ENCODE measurements around the gene ASTN2. TPM values are rescaled to one million over a fixed set of nuclear protein-coding genes. Genes with fewer than 3 reads are reported as not detected.

Gene ASTN2
- total RNA-seq, 2 experiments from 2014 or later: 1.7 to 4.2 TPM

- Histone ChIP-seq H3K36me3 (ENCODE audit: insufficient read depth, low read length) (no peaks in the 10 kb centered on the region), H3K79me2 (ENCODE audit: insufficient read depth, low read depth, low read length) (no peaks in the 10 kb centered on the region), H4K20me1 (ENCODE audit: insufficient read depth, low read length) (no peaks in the 10 kb centered on the region), H2AFZ (ENCODE audit: low read length) (no peak overlapping the region), H3K4me2 (ENCODE audit: low read length) (no peak overlapping the region), H3K4me1 (ENCODE audit: insufficient read depth, low read length, poor library complexity, severe bottlenecking) (no peaks in the 10 kb centered on the region), H3K9me3 (ENCODE audit: low read length) (no peaks in the 10 kb centered on the region), H3K27ac (ENCODE audit: low read depth, low read length, poor library complexity, severe bottlenecking) (no peak overlapping the region), H3K4me3 (ENCODE audit: low read depth, low read length, poor library complexity, severe bottlenecking) (no peak overlapping the region), H3K9me2 (ENCODE audit: insufficient read depth, low read length) (no peaks in the 10 kb centered on the region)
- POLR2A ChIA-PET: no interaction called here
- TF ChIP-seq CTCF (conservative IDR thresholded peaks at IDR 0.05; ENCODE audit: low read length) (no peak), EZH2phosphoT487 (IDR thresholded peaks at IDR 0.05; ENCODE audit: borderline replicate concordance, low read depth, low read length) (no peak)
- intact Hi-C loops (cut with micrococcal nuclease; ENCODE audit: unreplicated experiment): no loop called here
- CTCF ChIA-PET (ENCODE audit: unreplicated experiment): no interaction called here
- DNase-seq (ENCODE audit: low spot score): no peak
- no TSS peak for BruUV-seq (replicated peaks)
These were observed 1011.7 kb downstream of the ASTN2 start for GRCh38 chr9:116403171-116403570.

- Histone ChIP-seq H3K9me2 (ENCODE audit: insufficient read depth, low read length) (no peaks in the 10 kb centered on the region), H3K4me3 (ENCODE audit: low read depth, low read length, poor library complexity, severe bottlenecking) (no peak overlapping the region), H3K36me3 (ENCODE audit: insufficient read depth, low read length) (no peaks in the 10 kb centered on the region), H3K4me2 (ENCODE audit: low read length) (no peak overlapping the region), H3K79me2 (ENCODE audit: insufficient read depth, low read depth, low read length) (no peaks in the 10 kb centered on the region), H3K27ac (ENCODE audit: low read depth, low read length, poor library complexity, severe bottlenecking) (no peak overlapping the region), H3K9me3 (ENCODE audit: low read length) (no peaks in the 10 kb centered on the region), H4K20me1 (ENCODE audit: insufficient read depth, low read length) (no peaks in the 10 kb centered on the region), H3K4me1 (ENCODE audit: insufficient read depth, low read length, poor library complexity, severe bottlenecking) (no peaks in the 10 kb centered on the region), H2AFZ (ENCODE audit: low read length) (no peak overlapping the region)
- TF ChIP-seq CTCF (conservative IDR thresholded peaks at IDR 0.05; ENCODE audit: low read length): no peak
- no peak for TF ChIP-seq EZH2phosphoT487 (IDR thresholded peaks at IDR 0.05; ENCODE audit: borderline replicate concordance, low read depth, low read length)
- no TSS peak for BruUV-seq (replicated peaks)
- ChIA-PET POLR2A (no interaction called here), CTCF (ENCODE audit: unreplicated experiment) (interaction anchor here (0.6 to 0.9 kb wide), 2 partner anchors 23 to 178 kb away, joined by 3 read pairs; no protein-coding TSS in a partner anchor)
- intact Hi-C loops (cut with micrococcal nuclease; ENCODE audit: unreplicated experiment): no loop called here
- no peak for DNase-seq (ENCODE audit: low spot score)
These were observed 1019.2 kb downstream of the ASTN2 start for GRCh38 chr9:116395699-116396037.

GRCh38 chr9:116394894-116395698 lies 1019.8 kb downstream of the ASTN2 start:
- intact Hi-C loops (cut with micrococcal nuclease; ENCODE audit: unreplicated experiment): no loop called here
- Histone ChIP-seq H3K4me2 (ENCODE audit: low read length) (no peak overlapping the region), H3K4me1 (ENCODE audit: insufficient read depth, low read length, poor library complexity, severe bottlenecking) (no peaks in the 10 kb centered on the region), H3K4me3 (ENCODE audit: low read depth, low read length, poor library complexity, severe bottlenecking) (no peak overlapping the region), H3K79me2 (ENCODE audit: insufficient read depth, low read depth, low read length) (no peaks in the 10 kb centered on the region), H3K36me3 (ENCODE audit: insufficient read depth, low read length) (no peaks in the 10 kb centered on the region), H3K9me3 (ENCODE audit: low read length) (no peaks in the 10 kb centered on the region), H3K9me2 (ENCODE audit: insufficient read depth, low read length) (no peaks in the 10 kb centered on the region), H3K27ac (ENCODE audit: low read depth, low read length, poor library complexity, severe bottlenecking) (no peak overlapping the region), H4K20me1 (ENCODE audit: insufficient read depth, low read length) (no peaks in the 10 kb centered on the region), H2AFZ (ENCODE audit: low read length) (no peak overlapping the region)
- BruUV-seq (replicated peaks): no TSS peak
- CTCF ChIA-PET (ENCODE audit: unreplicated experiment): interaction anchor here (0.6 to 0.9 kb wide), 2 partner anchors 24 to 179 kb away, joined by 3 read pairs; no protein-coding TSS in a partner anchor
- TF ChIP-seq EZH2phosphoT487 (IDR thresholded peaks at IDR 0.05; ENCODE audit: borderline replicate concordance, low read depth, low read length): no peak
- TF ChIP-seq CTCF (conservative IDR thresholded peaks at IDR 0.05; ENCODE audit: low read length): no peak
- POLR2A ChIA-PET: no interaction called here
- peak; percentile 7 for DNase-seq (ENCODE audit: low spot score)
